NCI-H1092 (cell line): Measurements from ENCODE around the gene INTS11.

Experiments
- DNase-seq: peaks from one replicate; lab custom pipeline; 2025; lab: John Stamatoyannopoulos, UW

INTS11 gene

DNA sequence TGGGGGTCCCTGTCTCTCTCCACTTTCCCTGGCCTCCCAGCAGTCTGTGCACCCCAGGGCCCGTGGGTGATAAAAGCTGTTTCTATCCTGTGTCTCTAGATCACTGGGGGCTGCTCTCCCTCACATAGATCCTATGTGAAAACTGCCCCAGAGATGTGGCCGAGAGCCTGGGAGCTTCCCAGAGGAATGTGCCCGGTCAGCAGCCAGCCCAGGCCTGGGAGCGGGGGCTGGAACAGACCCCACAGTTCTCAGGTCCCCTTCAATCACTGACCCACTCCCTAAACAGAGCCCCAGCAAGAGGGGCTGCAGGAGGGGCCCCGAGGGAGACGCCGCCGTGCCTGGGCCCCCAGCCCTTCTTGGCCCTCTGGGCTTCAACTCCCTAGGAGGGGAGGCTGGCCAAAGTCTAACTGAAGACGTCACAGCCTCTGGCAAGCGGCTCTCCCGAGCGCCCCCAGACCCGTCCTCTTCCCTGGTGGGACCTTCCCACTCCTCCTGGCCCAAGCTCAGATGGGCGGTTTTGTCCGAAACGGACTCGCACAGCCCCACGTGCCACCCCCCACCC is 33.5 kb upstream of the INTS11 start:
- no peak for DNase-seq

DNA sequence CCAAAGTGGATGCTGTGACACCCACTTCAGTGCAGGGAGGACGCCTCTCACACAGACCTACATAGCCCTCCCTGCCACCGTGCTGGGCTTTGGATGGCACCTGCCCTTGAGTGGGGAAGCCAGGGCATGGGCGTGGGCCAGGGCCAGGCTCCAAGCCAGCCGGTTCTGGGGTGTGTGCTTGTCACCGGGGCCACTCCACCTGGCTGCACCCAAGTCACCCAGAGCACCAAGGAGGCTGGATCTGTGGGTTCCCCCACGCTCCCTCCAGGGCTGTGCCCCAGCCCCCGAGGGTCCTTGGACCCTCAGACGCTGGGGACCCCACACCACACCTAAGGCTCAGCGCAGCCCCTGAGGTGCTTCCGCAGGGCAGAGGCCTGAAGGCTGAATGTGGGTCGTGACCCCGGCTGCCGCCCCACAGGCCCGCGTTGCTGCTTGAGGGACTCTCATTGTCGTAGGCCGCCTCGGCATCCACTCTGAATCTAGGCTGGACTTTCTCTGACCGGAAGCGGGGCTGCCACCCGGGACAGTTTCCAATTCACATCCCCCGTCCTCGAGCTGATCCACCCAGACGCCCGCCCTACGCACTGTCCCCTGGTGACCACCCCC is 32.4 kb upstream of the INTS11 start:
- no peak for DNase-seq

DNA sequence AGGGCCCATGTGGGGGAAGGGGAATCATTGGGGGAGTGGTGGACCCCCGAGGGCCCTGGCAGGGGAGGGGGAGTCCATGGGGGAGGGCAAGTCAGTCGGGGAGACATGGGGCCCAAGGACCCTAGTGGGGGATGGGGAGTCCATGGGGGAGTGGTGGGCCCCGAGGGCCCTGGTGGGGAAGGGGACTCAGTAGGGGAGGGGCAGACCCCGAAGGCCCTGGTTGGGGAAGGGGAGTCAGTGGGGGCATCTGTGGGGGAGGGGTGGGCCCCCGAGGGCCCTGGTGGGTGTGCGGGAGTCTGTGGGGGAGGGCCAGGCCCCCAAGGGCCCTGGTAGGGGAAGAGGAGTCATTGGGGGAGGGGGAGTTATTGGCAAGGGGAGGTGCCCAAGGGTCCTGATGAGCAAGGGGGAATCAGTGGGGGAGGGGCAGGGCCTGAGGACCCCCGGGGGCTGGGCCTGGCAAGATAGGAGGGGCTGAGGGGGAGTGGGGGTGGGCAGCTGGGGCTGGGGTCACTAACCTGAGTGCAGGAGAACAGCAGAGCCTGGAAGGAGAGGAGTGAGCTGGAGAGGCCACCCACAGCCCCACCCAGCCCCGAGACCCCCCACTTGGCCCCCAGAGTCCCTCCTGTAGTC is 31.8 kb upstream of the INTS11 start:
- no peak for DNase-seq

DNA sequence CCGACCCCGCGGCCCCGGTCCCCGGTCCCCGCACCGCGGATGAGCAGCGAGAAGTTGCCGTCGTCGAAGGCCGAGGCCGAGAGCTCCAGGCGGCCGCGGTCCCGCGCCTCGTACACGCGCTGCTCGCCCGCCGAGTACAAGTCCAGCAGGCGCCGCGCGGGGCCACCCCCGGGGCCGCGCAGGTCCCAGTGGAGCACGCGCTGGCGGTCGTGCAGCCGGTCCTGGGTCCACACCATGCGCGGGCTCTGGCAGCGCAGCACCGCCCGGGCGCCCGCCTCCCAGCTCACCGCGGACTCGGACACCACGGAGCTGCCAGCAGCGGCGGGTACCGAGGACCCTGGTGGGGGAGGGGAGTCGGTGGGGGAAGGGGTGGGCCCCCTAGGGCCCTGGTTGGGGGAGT is 31.0 kb upstream of the INTS11 start:
- no peak for DNase-seq

DNA sequence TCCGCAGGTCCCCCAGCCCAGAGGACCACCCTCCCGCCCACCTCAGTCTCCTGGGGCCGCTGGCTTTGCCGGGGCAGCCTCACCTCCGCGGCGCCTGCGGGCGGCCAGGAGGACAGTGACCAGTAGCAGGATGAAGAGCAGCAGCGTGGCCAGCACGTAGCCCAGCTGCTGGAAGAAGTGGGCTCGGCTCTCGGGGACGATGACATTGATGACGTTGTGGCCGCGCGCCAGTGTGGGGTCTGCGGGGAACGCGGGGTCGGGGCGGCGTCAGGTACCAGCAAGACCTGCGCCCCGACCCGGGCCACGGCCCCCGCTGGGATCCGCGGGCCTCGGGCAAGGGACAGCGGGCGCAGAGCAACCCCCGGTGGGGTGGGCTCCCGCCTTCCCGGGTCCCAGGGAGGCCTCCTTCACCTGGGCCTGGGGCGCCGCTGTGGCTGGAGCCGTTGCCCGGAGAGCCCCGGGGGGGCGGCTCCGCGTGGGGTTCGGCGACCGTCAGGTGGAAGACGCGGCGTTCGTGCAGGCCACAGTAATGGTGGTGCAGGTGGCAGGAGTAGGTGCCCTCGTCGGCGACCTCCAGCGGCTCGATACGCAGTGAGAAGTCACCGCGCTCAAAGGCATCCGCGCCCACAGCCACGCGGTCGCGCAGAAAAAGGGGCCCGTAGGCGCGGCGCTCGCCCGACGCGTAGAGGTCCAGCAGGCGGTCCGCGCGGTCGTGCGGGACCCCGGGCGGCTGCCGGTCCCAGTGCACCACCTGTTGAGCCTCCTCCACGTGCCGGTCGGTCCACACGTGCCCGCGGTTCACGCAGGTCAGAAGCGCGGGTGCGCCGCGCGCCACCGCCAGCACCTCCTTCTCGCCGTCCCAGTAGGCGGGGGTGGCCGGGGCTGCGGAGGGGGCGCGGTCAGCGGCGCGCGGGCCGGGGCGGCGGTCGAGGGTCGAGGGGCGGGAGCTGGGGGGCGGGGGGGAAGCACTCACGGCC is 30.1 kb upstream of the INTS11 start:
- no peak for DNase-seq

DNA sequence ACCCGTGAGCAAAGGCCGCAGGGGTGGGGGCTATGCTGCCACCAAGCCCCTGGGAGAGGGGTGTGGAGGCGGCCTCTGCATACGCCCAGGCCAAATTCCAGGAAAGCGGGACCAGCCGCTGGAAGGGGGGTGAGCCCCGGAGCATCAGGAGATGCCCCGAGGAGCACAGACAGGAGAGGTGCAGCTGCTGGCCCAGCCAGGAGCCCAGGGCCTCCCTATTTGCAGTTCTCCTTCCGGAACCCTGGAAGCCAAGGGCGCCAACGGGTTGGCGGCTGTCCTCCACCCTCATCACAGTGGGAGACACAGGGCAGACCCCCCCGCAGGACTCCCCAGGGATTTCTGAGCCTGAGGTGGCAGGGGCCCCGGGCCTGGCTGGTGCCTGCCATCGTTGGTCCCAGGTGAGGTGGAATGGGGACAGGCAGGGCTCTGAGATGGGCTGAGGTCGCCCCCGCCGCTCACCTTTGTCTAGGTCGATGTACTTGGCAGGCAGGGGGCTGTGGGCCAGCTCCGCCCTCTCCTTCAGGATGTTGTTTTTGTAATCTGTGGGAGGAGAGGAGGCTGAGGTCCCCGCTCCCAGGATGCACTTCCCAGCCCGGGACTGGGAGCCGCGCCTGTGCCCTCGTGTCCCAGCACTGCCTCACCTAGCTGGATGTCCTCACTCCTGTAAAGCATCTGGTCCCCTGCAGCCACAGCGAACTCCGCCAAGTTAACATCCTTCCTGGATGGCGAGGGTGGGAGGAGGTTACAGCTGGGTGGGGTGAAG is 29.1 kb upstream of the INTS11 start:
- DNase-seq = no peak

DNA sequence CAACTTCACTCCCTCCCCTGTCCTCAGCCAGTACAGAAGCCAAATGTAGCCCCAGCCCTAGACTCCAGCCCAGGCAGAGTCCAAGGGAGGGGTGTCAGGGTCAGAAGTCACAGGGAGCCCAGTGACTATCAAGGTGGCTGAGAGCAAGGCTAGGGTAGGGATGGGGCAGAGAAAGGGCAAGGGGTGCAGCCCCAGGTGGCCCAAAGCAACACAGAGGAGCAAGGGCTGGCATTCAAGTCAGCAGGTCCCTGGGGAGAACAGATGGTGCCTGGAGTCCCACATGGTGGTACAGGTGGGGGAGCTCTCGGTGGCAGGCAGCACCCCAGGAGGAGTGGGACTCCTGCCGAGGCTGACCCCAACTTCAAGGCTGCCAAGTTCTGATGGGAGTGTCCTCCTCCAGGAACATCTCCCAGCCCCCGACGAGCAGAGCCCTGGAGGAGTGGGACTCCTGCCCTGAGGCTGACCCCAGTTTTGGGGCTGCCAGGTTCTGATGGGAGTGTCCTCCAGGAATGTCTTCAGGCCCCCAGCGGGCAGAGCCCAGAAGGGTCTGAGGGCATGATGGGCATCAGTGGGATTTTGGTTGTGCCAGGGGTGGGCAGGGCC is 28.4 kb upstream of the INTS11 start:
- no peak for DNase-seq

DNA sequence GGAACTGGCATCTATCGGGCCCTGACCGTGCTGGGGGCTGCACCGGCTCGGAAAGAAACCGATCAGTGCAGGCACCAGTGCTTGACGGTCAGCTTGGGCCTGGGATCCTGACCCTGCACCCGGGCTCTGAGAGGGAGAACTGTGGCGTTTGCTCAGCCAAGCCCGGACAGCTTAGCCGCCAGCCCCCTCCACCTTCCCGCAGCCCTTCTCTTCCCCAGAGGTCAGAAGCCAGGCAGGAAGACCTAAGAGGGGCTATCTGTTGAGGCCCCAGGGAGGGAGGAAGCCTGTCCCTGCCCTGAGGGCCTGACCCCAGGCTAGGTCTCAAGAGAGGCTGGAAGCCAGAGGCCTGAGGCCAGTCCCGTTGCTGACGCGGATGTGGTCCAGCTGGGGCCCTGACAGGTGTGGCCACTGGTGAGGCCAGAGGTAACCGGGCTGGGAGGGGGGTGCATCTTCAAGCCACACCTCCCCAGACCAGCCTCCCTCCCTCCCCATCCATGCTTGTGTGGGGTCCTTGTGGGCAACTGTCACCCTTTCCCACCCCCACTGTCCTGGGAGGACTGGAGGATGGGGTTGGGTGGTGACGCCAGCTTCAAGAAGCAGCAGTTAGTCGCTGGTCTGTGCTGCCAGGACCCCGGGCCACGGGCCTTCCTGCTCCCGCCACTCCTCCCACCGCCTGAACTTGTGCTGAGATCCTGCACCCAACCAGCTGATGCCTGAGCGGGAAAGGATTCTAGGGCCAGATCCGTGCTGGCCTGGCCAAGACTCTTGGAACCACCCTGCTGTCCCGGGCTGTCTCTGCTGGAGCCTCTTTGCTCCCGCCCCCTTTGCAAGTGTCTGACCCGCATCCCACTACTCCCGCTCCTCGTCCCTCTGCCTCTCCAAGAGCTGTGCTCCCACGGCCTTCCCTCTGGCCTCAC is 27.3 kb upstream of the INTS11 start:
- no peak for DNase-seq

DNA sequence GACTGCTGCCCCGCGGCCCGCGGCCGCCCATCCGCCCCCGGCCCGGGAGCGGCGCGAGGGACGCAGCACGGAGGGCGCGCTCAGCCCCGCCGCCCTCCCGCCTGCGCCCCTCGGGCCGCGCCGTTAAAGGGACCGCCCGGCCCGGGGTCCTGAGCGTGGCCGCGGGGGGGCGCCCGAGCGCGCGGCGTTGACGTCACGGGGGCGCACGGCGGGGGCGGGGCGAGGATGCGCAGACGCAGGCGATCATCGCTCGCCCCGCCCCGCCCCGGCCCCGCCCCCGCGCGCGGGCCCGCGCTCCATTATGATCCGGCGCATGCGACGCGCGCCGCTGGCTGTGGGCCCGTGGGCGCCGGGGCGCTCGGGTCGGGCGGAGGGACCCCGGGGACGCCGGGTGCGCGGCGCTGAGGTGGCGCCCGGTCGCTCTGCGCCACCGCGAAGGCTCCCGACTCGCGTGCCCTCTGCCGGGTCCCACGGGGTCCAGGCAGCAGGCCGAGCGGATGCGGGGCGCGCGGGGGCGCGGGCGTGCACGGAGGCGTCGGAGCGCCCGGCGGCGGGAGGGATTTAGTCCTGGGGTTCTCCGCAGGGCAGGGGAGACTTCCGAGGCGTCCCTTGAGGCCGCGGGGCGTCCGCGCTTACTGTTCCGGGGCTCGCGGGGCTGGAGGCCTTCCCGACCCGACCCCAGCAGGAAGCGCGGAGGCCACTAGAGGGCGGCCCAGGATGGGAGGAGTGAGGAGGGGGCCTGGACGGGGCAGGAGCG is 25.0 kb upstream of the INTS11 start, which contains the start of gene DVL1:
DVL1 (minus strand) TSS at position 163 of the 757 bp plus-strand sequence. CDS start 353 bp downstream, outside the sequence.
- peak; percentile 32 for DNase-seq

DNA sequence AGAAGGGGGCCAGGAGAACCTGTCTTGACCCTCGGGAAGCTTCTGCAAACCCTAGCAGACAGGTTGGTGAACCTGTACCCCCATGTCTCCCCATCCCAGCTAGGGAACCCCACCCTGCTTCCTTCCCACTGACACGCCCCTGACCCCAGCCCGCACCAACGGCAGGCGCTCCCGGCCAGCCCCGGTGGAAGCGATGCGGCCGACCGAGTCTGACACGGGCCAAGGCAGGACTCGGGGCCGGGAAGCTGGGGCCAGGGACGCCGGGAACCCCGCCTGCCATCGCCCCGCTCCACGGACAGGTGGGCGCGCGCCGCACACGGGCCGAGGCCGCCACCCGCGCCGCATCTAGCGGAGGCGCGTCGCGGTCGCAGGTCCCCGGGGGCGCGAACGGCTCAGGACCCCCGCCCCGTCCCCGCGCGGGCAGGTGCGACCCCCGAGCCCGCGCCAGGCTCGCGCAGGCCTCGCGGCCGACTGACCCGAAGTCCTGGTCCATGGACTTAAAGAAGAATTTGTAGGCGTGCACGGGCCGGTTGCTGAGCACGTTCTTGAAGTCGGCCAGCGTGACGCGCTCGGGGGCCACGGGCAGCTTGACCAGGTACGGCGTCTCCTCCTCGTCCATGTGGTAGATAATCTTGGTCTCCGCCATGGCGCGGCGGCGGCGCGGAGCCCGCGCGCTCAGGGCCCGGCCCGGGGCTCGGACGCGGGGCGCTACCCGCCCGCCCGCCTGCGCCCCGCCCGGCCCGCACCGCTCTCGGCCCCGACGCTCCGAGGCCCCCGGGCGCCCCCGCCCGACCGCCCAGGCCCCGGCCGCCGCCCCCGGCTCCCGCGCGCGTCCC is 24.2 kb upstream of the INTS11 start:
- no peak for DNase-seq

DNA sequence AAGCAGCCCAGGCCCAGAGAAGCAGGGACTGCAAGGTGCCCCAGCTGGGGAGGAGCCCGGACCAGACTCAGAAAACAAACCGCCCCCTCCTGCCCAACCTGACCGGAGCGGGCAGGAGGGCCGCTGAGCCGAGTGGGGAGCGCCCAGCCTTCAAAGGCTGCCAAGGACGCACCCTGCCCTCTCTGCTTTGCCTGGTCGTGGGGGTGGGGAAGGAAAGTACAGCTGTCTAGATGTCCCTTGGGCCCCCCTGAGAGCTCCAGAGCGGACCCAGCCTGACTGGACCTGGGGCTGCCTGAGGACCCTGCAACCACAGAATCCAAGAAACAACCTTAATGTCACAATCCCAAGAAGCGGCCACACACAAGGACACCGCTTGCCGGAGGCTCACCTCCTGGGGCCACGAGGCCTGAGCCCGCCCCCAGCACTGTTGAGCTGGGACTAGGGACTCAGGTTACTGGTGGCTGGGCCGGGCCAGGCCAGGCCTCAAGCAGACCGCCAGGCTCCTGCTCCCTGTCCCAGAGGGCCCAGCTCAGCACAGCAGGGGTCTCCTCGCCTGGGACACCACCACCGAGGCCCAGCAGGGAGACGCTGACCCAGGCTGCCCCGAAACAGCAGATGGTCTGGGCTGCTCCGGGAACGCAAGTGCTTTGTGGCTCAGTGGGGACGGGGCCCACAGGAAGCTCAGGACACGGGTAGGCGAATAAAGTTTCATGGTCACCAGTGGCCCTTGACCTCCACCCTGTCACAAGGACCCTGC is 23.4 kb upstream of the INTS11 start:
- no peak for DNase-seq

DNA sequence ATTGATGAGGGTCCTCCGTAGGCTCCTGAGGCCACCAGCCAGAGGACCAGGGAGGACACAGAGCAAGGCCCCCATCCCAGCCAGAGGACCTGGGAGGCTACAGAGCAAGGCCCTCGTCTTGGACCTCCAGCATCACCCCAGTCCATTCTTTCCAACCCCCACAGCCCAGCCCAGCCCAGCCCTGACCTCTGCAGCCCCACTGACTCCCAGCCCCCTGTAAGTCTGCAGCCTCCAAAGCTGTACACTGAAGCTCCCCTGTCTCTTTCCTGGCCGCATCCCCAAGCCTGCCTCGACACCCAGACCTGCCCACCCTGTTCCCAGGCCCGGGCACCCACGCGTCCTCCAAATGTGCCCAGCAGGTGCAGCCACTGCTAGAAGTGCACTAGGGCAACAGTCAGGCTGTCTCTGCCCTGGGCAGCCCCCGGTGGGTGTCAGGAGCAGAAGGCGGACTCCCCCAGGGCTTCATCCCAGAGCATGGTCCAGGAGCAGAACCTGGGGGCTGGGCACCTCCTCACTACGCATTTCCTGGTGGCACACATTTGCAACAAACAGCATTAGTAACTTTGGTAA is 22.7 kb upstream of the INTS11 start:
- DNase-seq = no peak

DNA sequence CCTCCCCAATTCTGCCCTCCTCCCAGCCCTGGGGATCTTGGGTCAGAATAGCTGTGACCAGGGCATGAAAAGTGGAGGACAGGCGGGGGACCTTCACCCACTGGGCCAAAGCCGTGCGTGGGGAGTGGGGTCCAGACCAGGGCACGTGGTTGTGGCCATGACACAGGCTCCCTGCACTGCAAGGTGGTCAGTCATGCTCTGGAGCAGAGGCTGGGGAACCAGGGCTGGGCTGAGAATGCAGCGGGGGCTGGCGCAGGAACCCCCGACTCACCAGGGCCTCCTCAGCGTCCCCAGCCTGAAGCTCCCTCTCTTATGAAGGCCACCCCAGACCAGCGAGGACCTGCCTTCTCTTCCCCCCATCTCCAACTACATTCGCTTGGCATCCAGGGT is 22.0 kb upstream of the INTS11 start:
- DNase-seq = no peak

DNA sequence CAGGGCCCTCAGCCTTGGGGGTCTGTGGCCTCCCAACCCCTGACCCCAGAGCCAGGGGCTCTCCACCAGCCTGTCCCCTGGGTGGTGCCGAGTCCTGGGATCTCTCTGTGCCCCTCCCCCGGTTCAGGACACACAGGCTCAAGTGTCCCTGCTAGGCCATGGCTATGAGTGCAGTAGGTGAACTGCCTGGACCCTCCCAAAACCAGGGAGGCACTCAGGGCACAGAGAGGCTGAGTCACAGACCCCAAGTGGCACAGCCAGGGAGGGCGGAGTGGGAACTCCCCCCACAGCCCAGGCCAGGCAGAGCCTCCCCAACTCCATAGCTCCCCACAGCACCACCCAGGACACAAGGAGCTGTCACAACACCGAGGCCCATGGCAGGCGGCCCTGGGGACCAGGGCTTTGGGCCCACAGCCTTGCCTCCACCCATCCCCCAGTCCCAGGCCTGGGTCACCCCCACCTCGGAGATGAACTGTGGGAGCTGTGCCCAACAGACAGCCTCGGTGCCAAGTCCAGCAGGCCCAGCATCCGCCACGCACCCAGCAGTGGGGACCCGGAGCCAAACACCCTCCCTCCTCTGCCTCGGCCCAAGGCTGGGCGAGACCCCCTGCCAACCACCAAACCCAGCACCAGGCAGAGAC is 21.5 kb upstream of the INTS11 start:
- no peak for DNase-seq

DNA sequence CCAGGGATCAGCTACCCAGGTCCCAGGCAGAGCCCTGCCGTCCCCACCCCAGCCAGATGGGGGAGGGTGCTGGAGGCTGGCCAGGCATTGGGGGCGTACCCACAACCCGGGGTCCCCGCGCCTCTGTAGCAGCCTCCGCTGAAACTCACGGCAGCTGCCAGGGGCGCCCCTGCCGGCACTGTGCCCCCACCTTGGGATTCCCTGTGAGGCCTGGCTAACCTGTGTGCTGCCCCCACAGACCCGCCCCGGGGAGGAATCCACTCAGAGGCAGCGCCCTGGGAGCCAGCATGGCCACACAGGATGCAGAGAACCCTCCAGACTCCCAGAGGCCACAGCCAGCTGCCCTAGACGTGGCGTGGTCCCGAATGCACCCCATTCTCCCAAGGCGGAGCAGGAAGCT is 20.9 kb upstream of the INTS11 start:
- DNase-seq = no peak

DNA sequence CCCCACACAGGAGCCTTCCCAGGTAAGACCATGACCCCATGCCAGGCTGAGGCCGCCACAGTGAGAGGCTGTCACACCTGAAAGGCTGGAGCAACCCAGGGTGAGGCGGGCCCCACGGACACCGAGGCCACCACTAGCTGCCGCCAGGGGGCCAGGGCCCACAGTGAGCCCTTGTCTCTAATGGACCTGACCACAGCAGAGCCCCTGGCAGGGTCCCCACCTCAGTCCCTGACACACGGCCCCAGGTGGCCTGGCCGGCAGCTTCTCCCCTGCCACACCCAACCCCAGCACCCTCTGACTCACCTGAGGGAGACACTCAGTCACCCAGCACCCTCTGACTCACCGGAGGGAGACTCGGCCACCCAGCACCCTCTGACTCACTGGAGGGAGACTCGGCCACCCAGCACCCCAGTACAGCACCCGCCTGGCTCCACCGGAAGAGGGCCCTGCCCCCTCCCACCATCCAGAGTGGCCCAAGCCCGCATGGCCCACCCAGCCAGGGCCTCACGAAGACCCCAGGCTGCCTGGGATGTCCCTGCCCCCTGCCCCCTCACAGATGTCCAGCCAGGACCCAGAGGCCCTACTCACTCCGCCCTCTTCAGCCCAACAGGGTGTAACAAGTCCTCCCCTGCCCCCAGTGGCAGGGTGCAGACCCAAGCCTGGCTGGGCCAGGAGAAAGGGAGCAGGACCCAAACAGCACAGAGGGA is 20.3 kb upstream of the INTS11 start:
- no peak for DNase-seq
